HepG2 (cell line): Measurements from ENCODE around the gene SPRR2E. TPM values are rescaled to one million over a fixed set of nuclear protein-coding genes. Genes with fewer than 3 reads are reported as not detected.

Source experiments
- ATAC-seq: fragments of 200-7000 bp; cut with Tn5 transposase; 3 replicates; pipeline ENCODE4 v1.9.1; 2020; ENCODE audit warnings: mild to moderate bottlenecking, moderate library complexity
- BruUV-seq: library from RNA; stranded (reverse); fragments of 400-500 nt; replicated peaks from 2 replicates; lab custom pipeline; 2021; lab: Mats Ljungman, UMichigan
- CTCF ChIA-PET: fragments of 300-600 bp; formaldehyde crosslinking; extraction: SDS; loops from one replicate; lab custom pipeline; 2021; ENCODE audit warnings: low total read pairs, inconsistent platforms, low intra/inter-chr PET ratio; lab: Yijun Ruan, JAX
- POLR2A ChIA-PET: fragments of 350-600 bp; sonication (Branson Sonifier 250); formaldehyde crosslinking; loops from one replicate; lab custom pipeline; 2020; ENCODE audit warnings: antibody characterized with exemption, inconsistent platforms; lab: Yijun Ruan, JAX
- DNase-seq: peaks from one replicate; pipeline ENCODE4 v3.0.0-alpha.2; 2015; ENCODE audit warnings: low spot score
- FAIRE-seq: peaks from 3 replicates; lab custom pipeline; 2011; peaks lifted over from hg19 to GRCh38; lab: Jason Lieb, UNC
- H2AFZ ChIP-seq: one replicate; pipeline ENCODE4 v1.6.1; 2011; ENCODE audit warnings: low read length, inconsistent platforms
- H3K27ac ChIP-seq: fragments of 300-600 bp; 3 replicates; pipeline ENCODE4 v1.8.0; 2011; ENCODE audit warnings: mixed run types, mild to moderate bottlenecking, mixed read lengths, low read length, inconsistent platforms; ENCODE audit not compliant: insufficient read depth; ENCODE audit errors: extremely low read length
- H3K27me3 ChIP-seq, 2 experiments: fragments of 200-600 bp in 1 of 2; 2 replicates in 1 of 2; 3 replicates in 1 of 2; pipeline versions ENCODE4 v1.6.0 to v1.8.0; 2011; ENCODE audit warnings: low read length in 2 of 2, mild to moderate bottlenecking in 2 of 2, moderate library complexity in 2 of 2, inconsistent platforms in 1 of 2; ENCODE audit not compliant: insufficient read depth in 2 of 2, control insufficient read depth in 1 of 2
- H3K36me3 ChIP-seq, 2 experiments: fragments of 200-600 bp in 1 of 2; replicated peaks in 1 of 2; 2 replicates in 1 of 2; 3 replicates in 1 of 2; pipeline versions ENCODE4 v1.5.1 to v1.8.0; 2011; ENCODE audit warnings: low read length in 2 of 2, inconsistent platforms in 1 of 2; ENCODE audit not compliant: insufficient read depth in 2 of 2, control insufficient read depth in 1 of 2
- H3K4me1 ChIP-seq: 2 replicates; pipeline ENCODE4 v1.5.1; 2012; ENCODE audit warnings: low read length, inconsistent platforms; ENCODE audit not compliant: insufficient read depth
- H3K4me2 ChIP-seq: 2 replicates; pipeline ENCODE4 v1.6.0; 2011; ENCODE audit warnings: low read depth, low read length, inconsistent platforms
- H3K4me3 ChIP-seq, 3 experiments: fragments of 200-600 bp in 1 of 3; sonication (generic), shearing (Covaris generic) in 1 of 3; replicated peaks in 1 of 3; 2 replicates each; pipeline ENCODE4 v1.5.1; 2011 to 2016; ENCODE audit warnings: low read length in 3 of 3, inconsistent platforms in 2 of 3, low read depth in 2 of 3, mild to moderate bottlenecking in 2 of 3, control low read depth in 1 of 3, mixed read lengths in 1 of 3; ENCODE audit not compliant: insufficient read depth in 1 of 3
- H3K79me2 ChIP-seq: one replicate; pipeline ENCODE4 v1.6.1; 2011; ENCODE audit warnings: low read length, inconsistent platforms; ENCODE audit not compliant: insufficient read depth
- H3K9ac ChIP-seq: 2 replicates; pipeline ENCODE4 v1.6.0; 2011; ENCODE audit warnings: mild to moderate bottlenecking, low read depth, low read length, inconsistent platforms; ENCODE audit not compliant: insufficient read depth
- H3K9me3 ChIP-seq: 2 replicates; pipeline ENCODE4 v1.5.1; 2012; ENCODE audit warnings: mild to moderate bottlenecking, low read length
- H4K20me1 ChIP-seq: 2 replicates; pipeline ENCODE4 v1.6.0; 2011; ENCODE audit warnings: inconsistent platforms, mild to moderate bottlenecking, low read length, moderate library complexity; ENCODE audit not compliant: insufficient read depth
- ATF1 ChIP-seq: IDR thresholded peaks from 2 replicates; pipeline ENCODE4 v1.6.1; 2016; ENCODE audit warnings: mild to moderate bottlenecking, control low read depth
- CHD2 ChIP-seq: IDR thresholded peaks from 2 replicates; pipeline ENCODE4 v1.6.1; 2011; ENCODE audit warnings: low read depth, low read length, improper control_type of control experiment
- CREB1 ChIP-seq, 2 experiments: fragments of 450-650 bp in 1 of 2; IDR thresholded peaks; 2 replicates each; pipeline ENCODE4 v1.6.1; 2016 to 2017; ENCODE audit warnings: control low read depth in 1 of 2, mild to moderate bottlenecking in 1 of 2, missing compliant biosample characterization in 1 of 2, missing genetic modification characterization in 1 of 2
- HBP1 ChIP-seq: IDR thresholded peaks from 2 replicates; pipeline ENCODE4 v1.6.1; 2016; ENCODE audit warnings: low read depth, control low read depth
- HHEX ChIP-seq: IDR thresholded peaks from 2 replicates; pipeline ENCODE4 v1.6.1; 2016; ENCODE audit warnings: control low read depth
- IRF2 ChIP-seq: IDR thresholded peaks from 2 replicates; pipeline ENCODE4 v1.6.1; 2018; ENCODE audit warnings: missing genetic modification reagents, missing compliant biosample characterization
- SETDB1 ChIP-seq: sonication (generic); formaldehyde crosslinking; IDR thresholded peaks from 2 replicates; pipeline ENCODE4 v1.5.1; 2020; ENCODE audit warnings: missing genetic modification reagents, mild to moderate bottlenecking, borderline replicate concordance
- ZFP91 ChIP-seq: sonication (generic); formaldehyde crosslinking; IDR thresholded peaks from 2 replicates; pipeline ENCODE4 v1.9.0; 2022; ENCODE audit warnings: missing genetic modification reagents, mild to moderate bottlenecking, borderline replicate concordance
- WGBS: methylation state at CpG from one replicate; pipeline ENCODE4 v1.1.6; 2017; ENCODE audit warnings: low lambda C conversion rate; 5-methylcytosine and 5-hydroxymethylcytosine counted together
- in situ Hi-C: cut with HindIII; loops from 2 replicates; pipeline ENCODE4 v1.10.0; 2017; ENCODE audit warnings: low pct_unique_long_range_greater_than_20kb; ENCODE audit not compliant: extremely low pct_ligation_motif_present
- intact Hi-C: fragments of 100-400 bp; cut with micrococcal nuclease; formaldehyde crosslinking; loops from one replicate; pipeline ENCODE4 v1.10.0; 2022; ENCODE audit not compliant: unreplicated experiment
- polyA plus RNA-seq, 8 experiments: library from polyadenylated mRNA; depleted of rRNA in 3 of 8; stranded (reverse) in 7 of 8; unstranded in 1 of 8; fragments of >200 nt; fragmentation: Illumina TruSeq in 4 of 8; extraction: Trizol in 4 of 8; gene quantifications; 2 replicates each; pipeline versions ENCODE4 v1.2.1 to v1.2.3, GENCODE V29; 2011 to 2016; ENCODE audit warnings: low read depth in 4 of 8, missing spikeins in 1 of 8, mixed read lengths in 1 of 8; ENCODE audit not compliant: insufficient read depth in 1 of 8
- total RNA-seq, 5 experiments: library from RNA; depleted of rRNA; stranded (reverse); fragments of >200 nt; fragmentation: Illumina TruSeq; extraction: Trizol; gene quantifications; 2 replicates each; pipeline ENCODE4 v1.2.3, GENCODE V29; 2016; ENCODE audit warnings: low read depth in 1 of 5

SPRR2E gene
- total and polyA plus RNA-seq, 2 of the 13 experiments (the other 11 are each of a cell fraction or from before 2014, with no cell fraction given): not detected

- ATAC-seq (no peak), FAIRE-seq (no peak)
- BruUV-seq: no TSS peak
These were observed 5.2 kb upstream of the SPRR2E start for GRCh38 chr1:153099461-153100045.

GRCh38 chr1:153095764-153096163 lies 1.4 kb upstream of the SPRR2E start:
- DNase-seq: no peak
- H3K27me3 ChIP-seq: no peaks in the 10 kb centered on the region
- no peaks in the 10 kb centered on the region for H3K9me3 ChIP-seq
- H3K4me2 ChIP-seq: no peak overlapping the region
- no peak for ATAC-seq
- no peak overlapping the region for H2AFZ ChIP-seq
- in situ Hi-C loops (no loop called here), intact Hi-C loops (no loop called here)
- ChIA-PET POLR2A (no interaction called here), CTCF (no interaction called here)
- no peak overlapping the region for H3K4me3 ChIP-seq
- no peak for FAIRE-seq
- H3K9ac ChIP-seq: no peak overlapping the region
- no peaks in the 10 kb centered on the region for H3K79me2 ChIP-seq
- H3K27ac ChIP-seq: no peak overlapping the region
- H3K4me1 ChIP-seq: no peaks in the 10 kb centered on the region
- no peaks in the 10 kb centered on the region for H3K36me3 ChIP-seq
- no peaks in the 10 kb centered on the region for H4K20me1 ChIP-seq
- TF ChIP-seq CHD2 (no peak), HBP1 (CRISPR knock-in tag) (no peak), ZFP91 (CRISPR knock-in tag) (no peak), HHEX (CRISPR knock-in tag) (no peak), IRF2 (CRISPR knock-in tag) (no peak)
- no TSS peak for BruUV-seq

More at GRCh38 chr1:153099461-153100045, 5.2 kb upstream of the SPRR2E start:
- no peak overlapping the region for H2AFZ ChIP-seq
- ChIA-PET POLR2A (no interaction called here), CTCF (no interaction called here)
- 15% methylated on average over 9 of the region's 9 CpGs for WGBS
- TF ChIP-seq ATF1 (CRISPR knock-in tag) (no peak), SETDB1 (CRISPR knock-in tag) (no peak), CREB1 (IDR thresholded peaks at IDR 0.05) (peak; percentile 26; the same call in 1 of the 2 replicates), CREB1 (CRISPR knock-in tag; IDR thresholded peaks at IDR 0.05) (no peak)
- intact Hi-C loops (no loop called here), in situ Hi-C loops (no loop called here)
- no peaks in the 10 kb centered on the region for H3K27me3 ChIP-seq
- H3K4me3 ChIP-seq: no peak overlapping the region
- no peaks in the 10 kb centered on the region for H3K36me3 ChIP-seq
- no peak overlapping the region for H3K4me2 ChIP-seq
- no peaks in the 10 kb centered on the region for H4K20me1 ChIP-seq
- no peaks in the 10 kb centered on the region for H3K9me3 ChIP-seq
- DNase-seq: no peak
- no peak overlapping the region for H3K27ac ChIP-seq
- H3K9ac ChIP-seq: no peak overlapping the region
- no peaks in the 10 kb centered on the region for H3K4me1 ChIP-seq
- no peaks in the 10 kb centered on the region for H3K79me2 ChIP-seq
